Endothelial cell of umbilical vein (primary cell): ENCODE data around the gene MAP4K5. TPM values are rescaled to one million over a fixed set of nuclear protein-coding genes. Genes with fewer than 3 reads are reported as not detected.

Source experiments
- BruUV-seq: library from RNA; stranded (reverse); fragments of 400-500 nt; replicated peaks from 2 replicates; lab custom pipeline; 2021; lab: Mats Ljungman, UMichigan
- CTCF ChIA-PET: fragments of 300-600, 350-600 bp; sonication (Branson Sonifier 250); formaldehyde crosslinking; loops from one replicate; lab custom pipeline; 2021; ENCODE audit warnings: antibody characterized with exemption, inconsistent platforms; lab: Charles Lee
- POLR2A ChIA-PET: fragments of 300-600, 350-600 bp; sonication (Branson Sonifier 250); formaldehyde crosslinking; loops from one replicate; lab custom pipeline; 2021; ENCODE audit warnings: antibody characterized with exemption, inconsistent platforms; lab: Charles Lee
- DNase-seq: peaks from one replicate; pipeline ENCODE4 v3.0.0-alpha.2; 2011; ENCODE audit warnings: low read depth, low spot score
- FAIRE-seq: peaks from 2 replicates; lab custom pipeline; 2011; peaks lifted over from hg19 to GRCh38; lab: Jason Lieb, UNC
- H2AFZ ChIP-seq: 2 replicates; pipeline ENCODE4 v1.6.0; 2012; ENCODE audit warnings: low read depth, low read length, control low read depth, inconsistent platforms
- H3K27ac ChIP-seq: 2 replicates; pipeline ENCODE4 v1.5.1; 2011; ENCODE audit warnings: low read depth, mild to moderate bottlenecking, control low read depth, low read length, moderate library complexity; ENCODE audit not compliant: insufficient read depth
- H3K27me3 ChIP-seq, 2 experiments: 2 replicates each; pipeline versions ENCODE4 v1.6.0 to v1.6.1; 2011; ENCODE audit warnings: low read length in 2 of 2, mixed read lengths in 1 of 2; ENCODE audit not compliant: control insufficient read depth in 2 of 2, insufficient read depth in 2 of 2
- H3K36me3 ChIP-seq, 2 experiments: 2 replicates in 1 of 2; 3 replicates in 1 of 2; pipeline ENCODE4 v1.5.1; 2011; ENCODE audit warnings: low read length in 2 of 2, mild to moderate bottlenecking in 1 of 2, moderate library complexity in 1 of 2; ENCODE audit not compliant: control insufficient read depth in 2 of 2, insufficient read depth in 2 of 2; ENCODE audit errors: extremely low read depth in 1 of 2
- H3K4me1 ChIP-seq: 3 replicates; pipeline ENCODE4 v1.5.1; 2011; ENCODE audit warnings: mild to moderate bottlenecking, low read length; ENCODE audit not compliant: control insufficient read depth, insufficient read depth; ENCODE audit errors: extremely low read depth
- H3K4me2 ChIP-seq: 2 replicates; pipeline ENCODE4 v1.6.1; 2011; ENCODE audit warnings: low read length, control low read depth, mixed read lengths; ENCODE audit not compliant: insufficient read depth
- H3K4me3 ChIP-seq, 3 experiments: fragments of 200-600 bp in 1 of 3; sonication (generic), shearing (Covaris generic) in 1 of 3; replicated peaks in 1 of 3; 2 replicates each; pipeline ENCODE4 v1.5.1; 2011 to 2016; ENCODE audit warnings: control low read depth in 3 of 3, low read length in 3 of 3, mild to moderate bottlenecking in 2 of 3, inconsistent platforms in 1 of 3, low read depth in 1 of 3, moderate library complexity in 1 of 3; ENCODE audit not compliant: insufficient read depth in 1 of 3
- H3K79me2 ChIP-seq: 2 replicates; pipeline ENCODE4 v1.6.0; 2012; ENCODE audit warnings: low read length, inconsistent platforms; ENCODE audit not compliant: control insufficient read depth, insufficient read depth
- H3K9ac ChIP-seq: replicated peaks from 2 replicates; pipeline ENCODE3; 2011; ENCODE audit warnings: low read length, control low read depth; ENCODE audit not compliant: insufficient read depth; ENCODE audit errors: extremely low read depth
- H3K9me1 ChIP-seq: replicated peaks from 3 replicates; pipeline ENCODE4 v1.6.0; 2011; ENCODE audit warnings: mild to moderate bottlenecking, low read length; ENCODE audit not compliant: control insufficient read depth, insufficient read depth; ENCODE audit errors: extremely low read depth
- H3K9me3 ChIP-seq: replicated peaks from 2 replicates; pipeline ENCODE4 v1.5.1; 2012; ENCODE audit warnings: low read length, inconsistent platforms; ENCODE audit not compliant: control insufficient read depth, insufficient read depth
- H4K20me1 ChIP-seq: replicated peaks from 2 replicates; pipeline ENCODE3; 2011; ENCODE audit warnings: mild to moderate bottlenecking, low read length; ENCODE audit not compliant: control insufficient read depth, insufficient read depth; ENCODE audit errors: extremely low read depth
- CTCF ChIP-seq, 2 donors: IDR thresholded peaks; 1 replicate in 1 of 2; 2 replicates in 1 of 2; pipeline ENCODE4 v1.5.1; 2011; ENCODE audit warnings: low read length in 2 of 2, mild to moderate bottlenecking in 2 of 2, moderate library complexity in 2 of 2, control low read depth in 1 of 2, inconsistent platforms in 1 of 2, low read depth in 1 of 2; ENCODE audit not compliant: insufficient read depth in 1 of 2; ENCODE audit errors: extremely low read depth in 1 of 2
- MYC ChIP-seq: IDR thresholded peaks from one replicate; pipeline ENCODE4 v1.6.1; 2011; ENCODE audit warnings: mild to moderate bottlenecking, low read depth, low read length
- POLR2A ChIP-seq: IDR thresholded peaks from 2 replicates; pipeline ENCODE4 v1.6.1; 2012; ENCODE audit warnings: low read depth, mild to moderate bottlenecking, control low read depth, low read length
- POLR2AphosphoS5 ChIP-seq: IDR thresholded peaks from 2 replicates; pipeline ENCODE4 v1.6.1; 2012; ENCODE audit warnings: low read depth, mild to moderate bottlenecking, control low read depth, low read length, moderate library complexity; ENCODE audit not compliant: insufficient read depth
- dilution Hi-C: fragments of 300-500 bp; cut with MboI; formaldehyde crosslinking; loops from one replicate; pipeline ENCODE4 v1.15.0; 2019; ENCODE audit warnings: low sequenced_read_pairs; ENCODE audit not compliant: extremely low pct_ligation_motif_present
- intact Hi-C: fragments of 100-400 bp; cut with micrococcal nuclease; formaldehyde crosslinking; loops from one replicate; pipeline ENCODE4 v1.10.0; 2022
- polyA plus RNA-seq, 4 experiments: library from polyadenylated mRNA; depleted of rRNA in 3 of 4; stranded (reverse) in 3 of 4; unstranded in 1 of 4; fragments of >200 nt; gene quantifications; 2 replicates each; pipeline versions ENCODE4 v1.2.1 to v1.2.3, GENCODE V29; 2011 to 2012; ENCODE audit warnings: missing spikeins in 1 of 4
- total RNA-seq: library from RNA; stranded (reverse); gene quantifications from 2 replicates; pipeline ENCODE4 v1.2.3, GENCODE V29; 2021
- TF ChIP-seq, protein P1 (sequence below): IDR thresholded peaks from 2 replicates; pipeline ENCODE4 v1.6.1; 2011; ENCODE audit not compliant: insufficient read depth, insufficient read length

The MAP4K5 gene
- total and polyA plus RNA-seq, 2 donors (not counting 3 experiments of a cell fraction or from before 2014, with no cell fraction given): 17.4 to 73.7 TPM

GRCh38 chr14:50396631-50397389 lies 135.6 kb downstream of the MAP4K5 start, which contains the start of gene CDKL1:
Gene CDKL1, minus strand, starts transcription at chr14:50396881. Its CDS starts 1,013 bp downstream, at chr14:50395868.
- FAIRE-seq: peak; percentile 50
- CTCF ChIA-PET: interaction anchor here (1.1 to 2.3 kb wide), 5 partner anchors 33 to 77 kb away, joined by 4 to 33 read pairs (median 5); no protein-coding TSS in a partner anchor
- no peaks in the 10 kb centered on the region for H3K27me3 ChIP-seq
- H3K9me3 ChIP-seq: no peaks in the 10 kb centered on the region
- POLR2A ChIA-PET: interaction anchor here (1.2 to 1.4 kb wide), 2 partner anchors 33 to 85 kb away, joined by 3 to 5 read pairs; partner anchors contain the start of genes DMAC2L and L2HGDH
- TF ChIP-seq POLR2AphosphoS5: peak; percentile 73
- TF ChIP-seq MYC: peak; percentile 85
- TF ChIP-seq, protein P1, sequence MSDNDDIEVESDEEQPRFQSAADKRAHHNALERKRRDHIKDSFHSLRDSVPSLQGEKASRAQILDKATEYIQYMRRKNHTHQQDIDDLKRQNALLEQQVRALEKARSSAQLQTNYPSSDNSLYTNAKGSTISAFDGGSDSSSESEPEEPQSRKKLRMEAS: peak; percentile 77
- TF ChIP-seq CTCF (IDR thresholded peaks at IDR 0.05; ENCODE audit: extremely low read depth in 1 of 2, insufficient read depth in 1 of 2, low read depth in 1 of 2, low read length in 2 of 2): no peak
- TF ChIP-seq POLR2A: peak; percentile 60
- dilution Hi-C loops (no loop called here), intact Hi-C loops (loop anchor here (1.0 to 5.0 kb wide), 3 partner anchors 45 to 135 kb away; partner anchors contain the start of gene MAP4K5)
- H3K9ac ChIP-seq: peak within 1 kb of the TSS; percentile 69
- peak within 1 kb of the TSS; percentile 48 for H3K27ac ChIP-seq
- H2AFZ ChIP-seq: peak within 1 kb of the TSS; percentile 92
- no peaks in the 10 kb centered on the region for H3K9me1 ChIP-seq
- peaks cover 15% of the 10 kb centered on the region for H3K4me1 ChIP-seq
- H3K4me2 ChIP-seq: peak within 1 kb of the TSS; percentile 100
- peak; percentile 75 for DNase-seq
- no peaks in the 10 kb centered on the region for H3K36me3 ChIP-seq
- no TSS peak for BruUV-seq
- H3K4me3 ChIP-seq: peak within 1 kb of the TSS; percentile 72 to 97 (median 88)
- H4K20me1 ChIP-seq: no peaks in the 10 kb centered on the region
- H3K79me2 ChIP-seq: no peaks in the 10 kb centered on the region
